SK-N-MC (cell line): ENCODE data around the gene CD4.

Experiments
- EZH2 ChIP-seq: fragments of 200-600 bp; sonication (generic); IDR thresholded peaks from one replicate; pipeline ENCODE4 v1.6.1; 2017; ENCODE audit warnings: antibody characterized with exemption
- FOXP2 ChIP-seq: optimal IDR thresholded peaks from 2 replicates; pipeline ENCODE3; 2011; ENCODE audit warnings: mild to moderate bottlenecking, moderate library complexity; ENCODE audit not compliant: insufficient read depth; ENCODE audit errors: extremely low read length, control extremely low read depth
- POLR2AphosphoS5 ChIP-seq: IDR thresholded peaks from 2 replicates; pipeline ENCODE4 v1.6.1; 2012; ENCODE audit warnings: mild to moderate bottlenecking, low read depth, low read length, borderline replicate concordance

GRCh38 chr12:6817098-6817497 lies 27.8 kb downstream of the CD4 start:
- no peak for TF ChIP-seq POLR2AphosphoS5
- no peak for TF ChIP-seq EZH2
- TF ChIP-seq FOXP2, result no peak
